HG03159 (cell line): Measurements from ENCODE around the gene TNS1.

ENCODE experiments used
- ATAC-seq: cut with Tn5 transposase; IDR thresholded peaks from one replicate; pipeline ENCODE4 v1.9.1; 2021; ENCODE audit warnings: mild to moderate bottlenecking, moderate library complexity; ENCODE audit not compliant: unreplicated experiment

TNS1 gene

GRCh38 chr2:217959723-217960122 is 43.1 kb downstream of the TNS1 start:
- ATAC-seq = no peak

- no peak for ATAC-seq
Measured at GRCh38 chr2:217958884-217959225, 43.9 kb downstream of the TNS1 start.

- ATAC-seq = no peak
Measured at GRCh38 chr2:217958206-217958883, 44.5 kb downstream of the TNS1 start.

GRCh38 chr2:217956586-217957457 is 46.0 kb downstream of the TNS1 start:
- ATAC-seq = no peak

- no peak for ATAC-seq
Measured at GRCh38 chr2:217955881-217956493, 46.8 kb downstream of the TNS1 start.

GRCh38 chr2:217954971-217955740 is 47.6 kb downstream of the TNS1 start:
- ATAC-seq = no peak

- no peak for ATAC-seq
Measured at GRCh38 chr2:217954469-217954868, 48.3 kb downstream of the TNS1 start.

- ATAC-seq = no peak
Measured at GRCh38 chr2:217954051-217954450, 48.7 kb downstream of the TNS1 start.

GRCh38 chr2:217953531-217953932 is 49.3 kb downstream of the TNS1 start:
- ATAC-seq = no peak

- no peak for ATAC-seq
Measured at GRCh38 chr2:217953011-217953481, 49.7 kb downstream of the TNS1 start.

GRCh38 chr2:217952409-217952808 is 50.4 kb downstream of the TNS1 start:
- no peak for ATAC-seq

GRCh38 chr2:217951521-217952247 is 51.1 kb downstream of the TNS1 start:
- ATAC-seq = no peak

GRCh38 chr2:217951091-217951490 is 51.7 kb downstream of the TNS1 start:
- no peak for ATAC-seq

- no peak for ATAC-seq
Measured at GRCh38 chr2:217950401-217950871, 52.4 kb downstream of the TNS1 start.

- no peak for ATAC-seq
Measured at GRCh38 chr2:217949447-217949846, 53.3 kb downstream of the TNS1 start.

GRCh38 chr2:217948897-217949296 is 53.9 kb downstream of the TNS1 start:
- no peak for ATAC-seq

GRCh38 chr2:217948351-217948791 is 54.4 kb downstream of the TNS1 start:
- no peak for ATAC-seq

- no peak for ATAC-seq
Measured at GRCh38 chr2:217947383-217948350, 55.1 kb downstream of the TNS1 start.

- ATAC-seq = no peak
Measured at GRCh38 chr2:217946051-217946450, 56.7 kb downstream of the TNS1 start.
